Nephron progenitor cell (in vitro differentiated cells): ENCODE measurements around the gene NTN1.
A peak's percentile ranks its signal among the peaks of the same experiment; 100 is the strongest.

Source experiments
- DNase-seq: peaks from one replicate; pipeline ENCODE4 v3.0.0; 2021
- H3K27ac Mint-ChIP-seq: 2 replicates; pipeline ENCODE4 v1.8.0; 2021; ENCODE audit warnings: mild to moderate bottlenecking, moderate library complexity, mixed read lengths
- H3K27me3 Mint-ChIP-seq: 2 replicates; pipeline ENCODE4 v1.8.0; 2021; ENCODE audit warnings: mild to moderate bottlenecking, low read depth, mixed read lengths; ENCODE audit not compliant: poor library complexity
- H3K36me3 Mint-ChIP-seq: 2 replicates; pipeline ENCODE4 v1.8.0; 2021; ENCODE audit warnings: low read depth, mixed read lengths
- H3K4me1 Mint-ChIP-seq: 2 replicates; pipeline ENCODE4 v1.8.0; 2021; ENCODE audit warnings: mixed read lengths
- H3K4me3 Mint-ChIP-seq: 2 replicates; pipeline ENCODE4 v1.8.0; 2021; ENCODE audit warnings: mild to moderate bottlenecking, moderate library complexity, mixed read lengths
- H3K9me3 Mint-ChIP-seq: 2 replicates; pipeline ENCODE4 v1.8.0; 2021; ENCODE audit warnings: mild to moderate bottlenecking, moderate library complexity, mixed read lengths
- TF ChIP-seq, protein P1 (sequence below): fragments of 200-600 bp; sonication (generic); IDR thresholded peaks from 2 replicates; pipeline ENCODE4 v1.5.0; 2021; ENCODE audit warnings: antibody characterized with exemption

NTN1 gene

DNA sequence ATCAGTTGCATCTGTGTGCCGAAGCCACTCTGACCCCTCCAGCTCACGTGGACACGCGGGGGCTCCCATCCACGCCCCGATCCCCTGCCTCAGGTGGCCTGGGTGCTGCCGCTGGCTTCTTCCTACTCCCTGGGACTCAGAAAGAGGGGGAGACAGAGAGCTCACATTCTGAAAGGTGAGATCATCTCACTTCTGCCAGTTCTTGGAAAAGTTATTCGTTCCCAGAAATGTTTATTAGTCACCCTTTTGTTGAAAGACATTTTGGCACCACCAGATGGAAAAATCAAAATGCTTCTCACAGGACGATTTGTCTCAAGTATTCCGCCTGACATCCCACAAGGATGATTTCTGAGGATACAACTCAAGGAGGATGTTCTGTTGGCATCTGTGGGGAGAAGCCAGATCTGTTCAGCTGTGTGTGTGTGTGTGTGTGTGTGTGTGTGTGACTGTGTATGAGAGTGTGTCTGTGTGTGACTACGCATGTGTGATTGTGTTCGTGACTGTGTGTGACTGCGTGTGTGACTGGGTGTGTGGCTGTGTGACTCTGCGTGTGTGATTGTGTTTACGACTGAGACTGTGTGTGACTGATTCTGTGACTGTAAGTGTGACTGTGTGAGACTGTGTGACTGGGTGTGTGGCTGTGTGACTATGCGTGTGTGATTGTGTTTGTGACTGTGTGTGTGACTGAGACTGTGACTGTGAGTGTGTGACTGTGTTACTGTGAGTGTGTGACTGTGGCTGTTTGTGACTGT lies 207.3 kb downstream of the NTN1 start:
- no peaks in the 10 kb centered on the region for H3K9me3 Mint-ChIP-seq
- H3K4me1 Mint-ChIP-seq = peaks cover 11% of the 10 kb centered on the region
- H3K27ac Mint-ChIP-seq = no peak overlapping the region

DNA sequence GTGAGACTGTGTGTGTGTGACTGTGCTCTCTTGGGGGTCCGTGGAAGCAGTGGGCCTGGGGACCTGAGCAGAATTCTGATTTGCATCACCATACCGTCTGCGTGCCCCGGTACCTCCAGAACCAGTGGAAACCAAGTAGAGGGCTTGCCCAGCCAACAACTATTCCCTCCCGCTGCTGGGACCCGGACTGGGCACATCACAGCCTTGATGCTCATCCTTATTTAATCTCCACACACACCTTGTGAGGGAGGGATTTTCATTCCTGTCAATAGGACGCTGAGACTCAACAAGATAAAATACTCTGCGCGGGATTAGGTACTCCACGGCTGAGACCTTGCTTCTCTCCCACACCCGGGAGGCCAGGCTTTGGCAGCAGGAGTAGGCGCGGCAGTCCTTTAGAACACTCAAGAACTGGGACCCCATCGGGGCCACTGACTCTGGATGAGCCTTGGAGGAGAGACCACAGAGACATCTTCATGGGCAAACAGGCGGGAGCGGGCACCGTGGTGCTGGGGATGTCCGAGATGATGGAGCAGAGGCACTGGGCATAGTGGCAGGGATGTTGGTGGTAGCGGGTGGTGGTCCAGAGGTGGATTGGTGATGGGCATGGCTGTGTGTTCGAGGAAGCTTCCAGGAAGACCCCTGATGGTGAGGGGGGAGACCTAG lies 208.0 kb downstream of the NTN1 start:
- H3K27me3 Mint-ChIP-seq = no peaks in the 10 kb centered on the region
- H3K27ac Mint-ChIP-seq = no peak overlapping the region
- H3K4me1 Mint-ChIP-seq = peaks cover 16% of the 10 kb centered on the region
- H3K9me3 Mint-ChIP-seq = no peaks in the 10 kb centered on the region
- no peak for DNase-seq
- TF ChIP-seq, protein P1, sequence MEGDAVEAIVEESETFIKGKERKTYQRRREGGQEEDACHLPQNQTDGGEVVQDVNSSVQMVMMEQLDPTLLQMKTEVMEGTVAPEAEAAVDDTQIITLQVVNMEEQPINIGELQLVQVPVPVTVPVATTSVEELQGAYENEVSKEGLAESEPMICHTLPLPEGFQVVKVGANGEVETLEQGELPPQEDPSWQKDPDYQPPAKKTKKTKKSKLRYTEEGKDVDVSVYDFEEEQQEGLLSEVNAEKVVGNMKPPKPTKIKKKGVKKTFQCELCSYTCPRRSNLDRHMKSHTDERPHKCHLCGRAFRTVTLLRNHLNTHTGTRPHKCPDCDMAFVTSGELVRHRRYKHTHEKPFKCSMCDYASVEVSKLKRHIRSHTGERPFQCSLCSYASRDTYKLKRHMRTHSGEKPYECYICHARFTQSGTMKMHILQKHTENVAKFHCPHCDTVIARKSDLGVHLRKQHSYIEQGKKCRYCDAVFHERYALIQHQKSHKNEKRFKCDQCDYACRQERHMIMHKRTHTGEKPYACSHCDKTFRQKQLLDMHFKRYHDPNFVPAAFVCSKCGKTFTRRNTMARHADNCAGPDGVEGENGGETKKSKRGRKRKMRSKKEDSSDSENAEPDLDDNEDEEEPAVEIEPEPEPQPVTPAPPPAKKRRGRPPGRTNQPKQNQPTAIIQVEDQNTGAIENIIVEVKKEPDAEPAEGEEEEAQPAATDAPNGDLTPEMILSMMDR = no peak
- H3K36me3 Mint-ChIP-seq = no peaks in the 10 kb centered on the region
- no peak overlapping the region for H3K4me3 Mint-ChIP-seq

More for the DNA sequence above, 207.3 kb downstream of the NTN1 start:
- no peak overlapping the region for H3K4me3 Mint-ChIP-seq
- TF ChIP-seq, protein P1 = no peak
- no peak for DNase-seq
- no peaks in the 10 kb centered on the region for H3K36me3 Mint-ChIP-seq
- H3K27me3 Mint-ChIP-seq = no peaks in the 10 kb centered on the region

DNA sequence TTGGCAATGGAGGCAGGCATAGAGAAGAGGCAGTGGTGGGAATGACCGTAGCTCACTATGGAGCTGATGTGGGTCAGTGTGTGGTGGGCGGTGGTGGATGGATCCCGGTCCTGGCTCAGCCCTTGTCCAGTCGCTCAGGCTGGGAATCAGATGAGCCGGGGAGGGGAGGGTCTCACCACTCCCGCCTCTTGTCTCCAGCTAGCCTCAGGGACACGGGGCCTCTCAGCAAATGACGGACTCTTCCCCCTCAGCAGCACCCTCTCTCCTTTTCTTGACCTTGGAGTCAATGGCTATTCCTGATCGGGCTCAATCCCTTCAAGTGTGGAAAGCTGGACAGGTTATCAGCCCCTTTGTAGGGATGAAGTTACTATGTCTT lies 208.5 kb downstream of the NTN1 start:
- TF ChIP-seq, protein P1 = no peak
- Mint-ChIP-seq H3K9me3 (no peaks in the 10 kb centered on the region), H3K4me1 (peaks cover 16% of the 10 kb centered on the region), H3K36me3 (no peaks in the 10 kb centered on the region), H3K27ac (no peak overlapping the region), H3K4me3 (no peak overlapping the region), H3K27me3 (no peaks in the 10 kb centered on the region)
- no peak for DNase-seq

DNA sequence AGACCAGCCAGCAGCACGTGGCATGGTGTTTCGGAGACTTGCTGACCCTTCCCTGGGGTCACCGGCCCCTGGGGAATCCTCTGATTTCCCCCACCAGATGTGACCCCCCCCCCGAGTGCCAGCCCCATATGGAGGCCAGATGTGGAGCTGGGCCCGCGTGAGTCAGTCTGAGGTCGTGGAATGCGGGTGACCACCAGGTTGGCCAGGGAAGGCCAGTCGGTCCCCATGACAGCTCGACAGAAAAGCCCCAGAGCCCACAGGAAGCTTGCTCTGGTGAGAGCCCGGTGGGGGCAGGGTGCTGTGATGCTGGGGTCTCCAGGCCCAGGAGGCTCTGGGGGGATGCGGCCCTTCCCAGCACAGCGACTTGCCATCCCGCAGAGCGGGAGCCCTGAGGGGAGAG lies 209.0 kb downstream of the NTN1 start:
- TF ChIP-seq, protein P1 = no peak
- Mint-ChIP-seq H3K36me3 (no peaks in the 10 kb centered on the region), H3K27ac (no peak overlapping the region), H3K27me3 (no peaks in the 10 kb centered on the region), H3K4me1 (peaks cover 16% of the 10 kb centered on the region), H3K4me3 (no peak overlapping the region), H3K9me3 (no peaks in the 10 kb centered on the region)
- peak; percentile 55 for DNase-seq

DNA sequence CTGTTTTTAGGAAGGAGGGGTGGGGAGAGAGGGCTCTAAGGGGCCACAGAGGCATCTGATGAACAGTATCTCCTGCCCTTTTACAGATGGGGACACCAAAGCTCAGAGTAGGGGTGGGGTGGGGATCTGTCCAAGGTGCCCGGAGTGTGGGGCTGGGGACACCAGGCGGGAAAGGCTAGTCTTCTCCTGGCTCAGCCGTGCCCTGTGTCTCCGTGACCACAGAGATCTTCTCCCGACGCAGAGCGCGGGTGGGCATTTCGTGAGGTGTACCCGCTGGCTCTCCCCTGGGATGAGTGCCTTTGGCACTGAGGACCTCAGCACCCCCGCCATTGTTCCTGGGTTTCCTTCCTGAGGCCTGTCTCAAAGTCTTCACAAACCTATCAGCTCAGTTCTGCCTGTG lies 209.6 kb downstream of the NTN1 start:
- Mint-ChIP-seq H3K27ac (no peak overlapping the region), H3K4me3 (no peak overlapping the region), H3K9me3 (no peaks in the 10 kb centered on the region), H3K4me1 (peaks cover 16% of the 10 kb centered on the region), H3K27me3 (no peaks in the 10 kb centered on the region), H3K36me3 (no peaks in the 10 kb centered on the region)
- DNase-seq = no peak
- TF ChIP-seq, protein P1 = no peak
